ENCODE results near the gene GDPD3.

GDPD3 gene

DNA sequence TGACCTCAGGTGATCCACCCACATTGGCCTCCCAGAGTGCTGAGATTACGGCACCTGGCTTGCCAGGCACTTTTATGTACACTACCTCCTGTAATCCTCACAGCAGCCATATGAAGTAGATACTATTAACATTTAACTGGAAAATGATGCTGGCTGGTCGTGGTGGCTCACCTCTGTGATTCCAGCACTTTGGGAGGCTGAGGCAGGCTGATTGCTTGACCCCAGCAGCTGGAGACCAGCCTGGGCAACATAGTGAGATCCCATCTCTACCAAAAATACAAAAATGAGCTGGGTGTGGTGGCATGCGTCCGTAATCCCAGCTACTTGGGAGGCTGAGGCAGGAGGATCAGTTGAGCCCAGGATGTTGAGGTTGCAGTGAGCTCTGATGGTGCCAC, 11.6 kb upstream of the GDPD3 start:
- in situ Hi-C loops (cut with HindIII; ENCODE audit: low sequenced_read_pairs): no loop called here

- in situ Hi-C loops (cut with HindIII; ENCODE audit: low sequenced_read_pairs): no loop called here
Measured at GRCh38 chr16:30122604-30123160, 9.3 kb upstream of the GDPD3 start.

DNA sequence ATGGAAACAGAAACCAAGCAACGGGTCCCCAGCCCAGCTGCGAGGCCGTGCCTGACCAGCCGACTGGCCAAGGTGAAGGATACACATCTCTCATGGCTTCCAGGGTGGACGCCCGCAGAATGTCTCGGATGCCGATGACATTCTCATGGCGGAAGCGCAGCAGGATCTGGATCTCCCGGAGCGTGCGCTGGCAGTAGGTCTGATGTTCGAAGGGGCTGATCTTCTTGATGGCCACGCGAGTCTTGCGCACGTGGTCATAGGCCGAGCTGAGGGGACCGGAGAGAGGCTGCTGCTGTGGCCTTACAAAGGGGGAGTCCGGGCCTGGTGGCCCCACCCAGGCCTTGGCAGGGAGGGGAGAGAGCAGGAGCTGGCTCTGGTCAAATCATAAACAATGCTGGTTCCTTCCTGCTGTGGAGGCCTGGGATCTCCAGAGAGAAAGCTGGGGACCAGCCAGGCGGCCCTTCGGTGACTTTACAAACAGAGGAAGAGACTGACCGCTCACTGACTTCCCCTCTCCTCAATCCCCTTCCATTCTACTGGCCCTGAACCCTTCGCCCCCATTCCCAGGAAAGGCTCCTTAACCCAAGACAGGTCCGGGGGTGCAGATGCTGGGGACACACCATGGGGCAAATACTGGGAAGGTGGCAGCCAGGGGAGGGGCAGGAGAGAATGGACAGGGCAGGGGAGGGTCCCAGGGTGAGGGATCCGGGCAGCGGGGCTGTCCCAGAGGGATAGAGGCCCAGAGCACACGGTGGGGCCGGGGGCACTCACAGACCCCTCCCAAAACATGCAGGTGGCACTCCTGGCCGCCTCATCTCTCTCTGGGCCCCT, 8.6 kb upstream of the GDPD3 start:
- in situ Hi-C loops (cut with HindIII; ENCODE audit: low sequenced_read_pairs): no loop called here

- in situ Hi-C loops (cut with HindIII; ENCODE audit: low sequenced_read_pairs): no loop called here
Measured at GRCh38 chr16:30120340-30121105, 7.2 kb upstream of the GDPD3 start.

- in situ Hi-C loops (cut with HindIII; ENCODE audit: low sequenced_read_pairs): loop anchor here (5.0 kb wide), 1 partner anchor 42 kb away; the partner anchor contains the start of gene PPP4C
Measured at GRCh38 chr16:30119428-30119827, 6.1 kb upstream of the GDPD3 start.

GRCh38 chr16:30117768-30118167, 4.4 kb upstream of the GDPD3 start:
- in situ Hi-C loops (cut with HindIII; ENCODE audit: low sequenced_read_pairs): loop anchor here (5.0 kb wide), 1 partner anchor 40 kb away; the partner anchor contains the start of gene PPP4C

DNA sequence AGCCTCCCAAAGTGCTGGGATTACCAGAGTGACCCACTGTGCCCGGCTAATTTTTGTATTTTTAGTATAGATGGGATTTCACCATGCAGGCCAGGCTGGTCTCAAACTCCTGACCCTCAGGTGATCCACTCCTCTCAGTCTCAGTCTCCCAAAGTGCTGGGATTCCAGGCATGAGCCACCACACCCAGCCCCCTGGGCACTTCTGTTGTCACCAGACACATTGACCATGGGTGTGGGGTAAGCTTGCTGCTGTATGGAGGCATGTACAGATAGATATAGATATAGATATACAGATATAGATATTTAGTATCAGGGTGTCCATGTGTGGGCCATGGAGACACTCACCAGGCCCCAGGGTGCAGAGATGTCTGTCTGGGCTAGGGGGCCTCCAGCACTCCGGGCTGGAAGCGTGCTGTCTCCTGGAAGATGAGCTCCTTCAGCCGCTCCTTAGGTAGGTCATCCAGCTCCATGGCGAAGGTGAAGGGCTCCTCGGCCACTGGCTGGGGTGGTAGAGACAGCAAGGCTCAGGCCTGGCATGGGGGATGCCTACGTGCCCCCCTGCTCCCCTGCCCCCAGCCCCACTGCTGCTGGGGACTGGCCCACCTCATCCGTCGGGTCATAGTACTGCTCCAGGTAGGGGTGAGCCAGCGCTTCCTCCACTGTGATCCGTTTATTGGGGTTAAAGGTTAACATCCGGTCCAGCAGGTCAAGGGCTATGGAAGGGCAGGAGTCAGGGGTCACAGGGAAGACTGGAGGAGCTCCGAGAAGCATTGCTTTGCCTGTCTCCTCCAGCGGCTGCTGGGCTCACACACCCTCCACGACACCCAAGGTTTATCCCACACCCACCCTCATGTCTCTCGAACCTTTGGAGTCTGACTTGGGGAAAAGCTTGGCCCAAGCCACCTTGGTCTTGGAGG, 3.2 kb upstream of the GDPD3 start:
- in situ Hi-C loops (cut with HindIII; ENCODE audit: low sequenced_read_pairs): loop anchor here (5.0 kb wide), 1 partner anchor 39 kb away; the partner anchor contains the start of gene PPP4C

- in situ Hi-C loops (cut with HindIII; ENCODE audit: low sequenced_read_pairs): loop anchor here (5.0 kb wide), 1 partner anchor 38 kb away; the partner anchor contains the start of gene PPP4C
Measured at GRCh38 chr16:30115238-30115637, 1.9 kb upstream of the GDPD3 start.

DNA sequence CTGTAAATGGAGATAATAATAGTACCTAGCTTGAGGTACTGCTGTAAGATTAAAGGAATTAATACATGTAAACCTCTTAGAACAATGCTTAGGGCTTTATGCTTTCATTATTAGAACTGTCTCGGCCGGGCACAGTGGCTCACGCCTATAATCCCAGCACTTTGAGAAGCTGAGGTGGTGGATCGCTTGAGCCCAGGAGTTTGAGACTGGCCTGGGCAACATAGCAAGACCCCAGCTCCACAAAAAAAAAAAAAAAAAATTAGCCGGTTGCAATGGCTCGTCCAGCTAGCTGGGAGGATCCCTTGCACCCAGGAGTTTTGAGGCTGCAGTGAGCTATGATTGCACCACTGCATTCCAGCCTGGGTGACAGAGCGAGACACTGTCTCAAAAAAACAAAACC, 1.5 kb upstream of the GDPD3 start:
- in situ Hi-C loops (cut with HindIII; ENCODE audit: low sequenced_read_pairs): loop anchor here (5.0 kb wide), 1 partner anchor 38 kb away; the partner anchor contains the start of gene PPP4C

- in situ Hi-C loops (cut with HindIII; ENCODE audit: low sequenced_read_pairs): no loop called here
Measured at GRCh38 chr16:30114411-30114810, 1.1 kb upstream of the GDPD3 start.

DNA sequence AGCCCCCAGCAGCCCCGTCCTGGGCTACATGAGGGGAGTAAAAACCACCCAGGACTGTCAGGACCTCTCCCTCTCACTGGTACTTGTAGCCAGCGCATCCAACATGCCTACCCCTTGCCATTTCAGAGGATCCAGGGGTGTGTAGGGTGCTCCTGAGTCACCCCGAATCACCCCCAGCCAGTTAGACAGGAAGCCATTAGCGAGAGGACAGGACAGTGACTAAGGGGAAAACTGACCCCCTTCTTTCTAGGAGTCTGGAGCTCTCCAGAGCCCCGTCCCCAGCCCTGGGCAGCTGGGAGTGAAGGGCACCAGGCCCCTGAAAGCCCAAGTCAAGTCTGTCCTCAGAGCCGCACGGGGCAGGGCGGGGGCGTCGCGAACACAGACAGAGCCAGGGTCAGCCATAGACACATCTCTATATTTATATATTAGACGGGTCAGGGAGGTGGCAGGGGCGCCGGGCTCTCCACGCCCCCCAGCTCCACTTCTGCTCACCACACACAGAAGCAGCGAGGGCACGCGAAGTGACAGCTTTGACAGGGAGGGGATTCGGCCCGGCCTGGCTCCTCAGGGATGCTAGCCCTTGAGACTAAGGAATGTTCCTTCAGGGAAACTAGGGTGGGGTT, 485 bp upstream of the GDPD3 start:
- in situ Hi-C loops (cut with HindIII; ENCODE audit: low sequenced_read_pairs): no loop called here

GRCh38 chr16:30112197-30113030, 923 bp downstream of the GDPD3 start:
- in situ Hi-C loops (cut with HindIII; ENCODE audit: low sequenced_read_pairs): no loop called here

- in situ Hi-C loops (cut with HindIII; ENCODE audit: low sequenced_read_pairs): no loop called here
Measured at GRCh38 chr16:30110661-30111060, 2.7 kb downstream of the GDPD3 start.

DNA sequence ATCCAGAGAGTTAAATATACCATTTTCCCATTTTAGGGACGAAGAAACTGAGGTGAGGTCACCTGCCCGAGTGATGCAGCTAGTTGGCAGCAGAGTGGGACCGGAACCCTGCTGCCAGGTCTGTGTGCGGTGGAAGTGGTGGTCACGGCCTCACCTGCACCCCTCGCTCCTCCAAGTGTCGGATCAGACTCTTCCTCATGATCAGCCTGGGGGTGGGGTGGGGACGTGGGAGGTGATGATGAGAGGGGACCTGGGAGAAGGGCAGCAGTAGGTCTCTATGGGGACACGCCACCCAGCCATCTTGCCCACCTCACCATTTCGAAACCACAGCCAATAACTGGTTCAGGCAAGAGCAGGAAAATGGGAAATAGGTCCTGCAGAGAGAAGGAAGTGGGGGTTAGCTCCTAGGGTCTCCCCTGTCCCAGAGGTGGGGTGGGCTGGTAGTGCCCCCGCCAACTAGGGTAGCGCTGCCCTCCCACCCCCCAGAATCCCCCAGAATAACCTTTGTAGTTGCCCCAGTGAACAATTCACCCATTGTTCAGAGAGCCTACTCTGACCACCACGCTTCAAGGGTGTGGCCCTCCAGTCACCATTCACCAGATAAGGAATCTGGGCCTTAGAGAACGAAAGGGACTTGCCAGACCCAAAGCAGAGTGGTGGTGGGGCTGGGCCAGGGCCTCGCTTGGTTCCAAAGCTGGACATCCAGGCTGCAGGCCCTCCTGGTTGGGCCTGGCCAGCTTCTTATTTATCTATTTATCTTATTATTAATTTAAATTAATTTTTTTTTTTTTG, 5.1 kb downstream of the GDPD3 start:
- in situ Hi-C loops (cut with HindIII; ENCODE audit: low sequenced_read_pairs): no loop called here

GRCh38 chr16:30104492-30104891, 8.8 kb downstream of the GDPD3 start:
- in situ Hi-C loops (cut with HindIII; ENCODE audit: low sequenced_read_pairs): no loop called here

GRCh38 chr16:30104090-30104489, 9.2 kb downstream of the GDPD3 start:
- in situ Hi-C loops (cut with HindIII; ENCODE audit: low sequenced_read_pairs): no loop called here

DNA sequence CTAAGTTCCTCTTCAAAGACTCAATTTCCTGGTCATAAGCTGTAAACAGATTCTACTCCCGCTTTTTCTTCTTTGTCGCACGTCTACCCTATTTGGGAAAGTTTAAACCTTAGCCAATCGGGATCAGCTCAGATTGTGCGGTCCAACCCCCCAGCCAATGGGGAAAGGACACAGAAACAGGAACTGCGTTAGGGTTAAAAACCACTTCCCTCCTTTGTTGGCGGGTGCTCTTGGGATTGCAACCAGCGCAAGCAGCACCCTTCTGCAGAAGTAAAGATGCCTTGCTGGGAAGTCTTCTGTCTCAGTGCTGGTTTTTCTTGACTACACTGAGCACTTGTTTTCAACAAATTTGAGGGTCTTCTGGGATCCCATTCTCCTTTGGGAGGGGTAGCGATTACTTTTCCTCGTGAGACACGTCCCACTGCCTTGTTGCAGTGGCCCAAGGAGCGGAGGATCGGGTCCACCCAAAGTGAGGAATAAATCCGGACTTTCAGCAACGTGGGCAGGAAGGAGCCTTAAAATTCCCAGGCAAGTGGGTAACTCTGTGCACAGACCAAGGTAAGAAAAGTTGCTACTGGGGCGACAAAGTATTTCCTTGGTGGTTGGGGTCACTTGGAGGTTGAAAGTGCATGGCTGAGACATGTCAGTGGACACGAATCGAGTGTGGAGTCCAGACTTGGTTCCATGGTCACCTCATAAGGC, 16.3 kb downstream of the GDPD3 start:
- in situ Hi-C loops (cut with HindIII; ENCODE audit: low sequenced_read_pairs): no loop called here
